ENCODE results near the gene AMELY. TPM values are rescaled to one million over a fixed set of nuclear protein-coding genes. Genes with fewer than 3 reads are reported as not detected.

AMELY gene, protein sequence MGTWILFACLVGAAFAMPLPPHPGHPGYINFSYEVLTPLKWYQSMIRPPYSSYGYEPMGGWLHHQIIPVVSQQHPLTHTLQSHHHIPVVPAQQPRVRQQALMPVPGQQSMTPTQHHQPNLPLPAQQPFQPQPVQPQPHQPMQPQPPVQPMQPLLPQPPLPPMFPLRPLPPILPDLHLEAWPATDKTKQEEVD
- not detected for total RNA-seq
- long read RNA-seq = 0 reads

DNA sequence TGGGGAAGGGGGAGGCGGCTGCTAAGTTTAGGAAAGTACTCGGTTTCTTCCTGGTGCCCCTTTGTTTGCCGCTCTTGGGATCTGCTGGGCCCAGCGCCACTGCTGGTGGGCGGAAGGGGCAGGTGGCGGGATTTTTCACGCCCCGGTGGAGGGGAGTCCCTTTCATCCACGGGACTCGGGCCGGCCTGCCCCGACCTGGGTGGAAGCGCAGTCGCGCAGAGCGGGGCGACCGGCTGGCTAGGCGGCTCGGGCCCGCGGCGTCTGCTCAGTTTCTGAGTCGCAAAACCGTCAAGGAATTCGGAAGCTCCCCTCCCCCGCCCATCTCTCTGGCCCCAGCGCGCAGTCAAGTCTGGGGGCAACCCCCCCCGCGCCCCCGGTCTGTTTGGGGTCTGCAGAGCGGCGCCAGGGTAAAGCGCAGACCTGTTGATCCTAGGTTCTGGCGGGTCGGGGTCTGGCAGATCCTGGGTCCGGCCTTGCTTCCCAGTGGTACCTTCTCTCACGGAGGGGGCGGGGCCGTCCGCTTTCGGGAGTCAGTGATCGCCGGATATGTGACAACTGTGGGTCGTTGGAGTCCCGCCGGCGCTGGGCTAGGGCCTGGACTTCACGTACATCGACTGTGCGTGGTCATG is at the start of gene AMELY:
Gene AMELY, minus strand, starts transcription at position 500 of the 629 bp plus-strand sequence. CDS start 39,144 bp downstream, outside the sequence.
- H3K27me3 ChIP-seq (ENCODE audit: low read depth) = peaks cover 55% of the 10 kb centered on the region
- no peaks in the 10 kb centered on the region for H3K4me1 ChIP-seq
- no peaks in the 10 kb centered on the region for H3K9me3 ChIP-seq (replicated peaks)
- H3K36me3 ChIP-seq = no peaks in the 10 kb centered on the region
- H3K27ac ChIP-seq (replicated peaks) = no peak within 1 kb of the TSS
- intact Hi-C loops (cut with micrococcal nuclease) = no loop called here
- TF ChIP-seq, protein P1, sequence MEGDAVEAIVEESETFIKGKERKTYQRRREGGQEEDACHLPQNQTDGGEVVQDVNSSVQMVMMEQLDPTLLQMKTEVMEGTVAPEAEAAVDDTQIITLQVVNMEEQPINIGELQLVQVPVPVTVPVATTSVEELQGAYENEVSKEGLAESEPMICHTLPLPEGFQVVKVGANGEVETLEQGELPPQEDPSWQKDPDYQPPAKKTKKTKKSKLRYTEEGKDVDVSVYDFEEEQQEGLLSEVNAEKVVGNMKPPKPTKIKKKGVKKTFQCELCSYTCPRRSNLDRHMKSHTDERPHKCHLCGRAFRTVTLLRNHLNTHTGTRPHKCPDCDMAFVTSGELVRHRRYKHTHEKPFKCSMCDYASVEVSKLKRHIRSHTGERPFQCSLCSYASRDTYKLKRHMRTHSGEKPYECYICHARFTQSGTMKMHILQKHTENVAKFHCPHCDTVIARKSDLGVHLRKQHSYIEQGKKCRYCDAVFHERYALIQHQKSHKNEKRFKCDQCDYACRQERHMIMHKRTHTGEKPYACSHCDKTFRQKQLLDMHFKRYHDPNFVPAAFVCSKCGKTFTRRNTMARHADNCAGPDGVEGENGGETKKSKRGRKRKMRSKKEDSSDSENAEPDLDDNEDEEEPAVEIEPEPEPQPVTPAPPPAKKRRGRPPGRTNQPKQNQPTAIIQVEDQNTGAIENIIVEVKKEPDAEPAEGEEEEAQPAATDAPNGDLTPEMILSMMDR (IDR thresholded peaks at IDR 0.05; ENCODE audit: borderline replicate concordance) = no peak
- peak within 1 kb of the TSS; percentile 57 for H3K4me3 ChIP-seq
- DNase-seq = no peak

DNA sequence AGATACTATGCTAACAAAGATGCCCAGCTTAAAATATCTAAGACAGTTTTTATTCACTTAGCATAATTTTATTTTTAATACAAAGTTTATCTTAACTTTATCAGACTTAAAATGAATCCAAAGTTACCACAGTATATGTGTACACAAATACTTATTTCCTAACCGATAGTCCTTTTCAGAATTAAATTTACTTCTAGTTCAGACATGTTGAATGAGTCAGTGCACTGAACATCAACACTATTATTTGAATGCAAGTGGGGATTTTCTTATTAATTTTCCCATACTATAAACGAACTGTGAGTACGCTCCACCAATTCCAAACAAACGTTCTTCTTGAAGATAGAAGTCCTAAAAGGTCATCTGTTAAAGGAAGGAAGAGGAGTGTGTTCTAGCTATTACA is 38.4 kb upstream of the AMELY start:
- Histone ChIP-seq H3K27me3 (ENCODE audit: low read depth) (no peaks in the 10 kb centered on the region), H3K27ac (replicated peaks) (no peak overlapping the region), H3K4me1 (no peaks in the 10 kb centered on the region), H3K9me3 (replicated peaks) (no peaks in the 10 kb centered on the region), H3K4me3 (no peak overlapping the region), H3K36me3 (no peaks in the 10 kb centered on the region)
- DNase-seq = no peak
- TF ChIP-seq, protein P1 (IDR thresholded peaks at IDR 0.05; ENCODE audit: borderline replicate concordance) = no peak
- intact Hi-C loops (cut with micrococcal nuclease) = no loop called here

DNA sequence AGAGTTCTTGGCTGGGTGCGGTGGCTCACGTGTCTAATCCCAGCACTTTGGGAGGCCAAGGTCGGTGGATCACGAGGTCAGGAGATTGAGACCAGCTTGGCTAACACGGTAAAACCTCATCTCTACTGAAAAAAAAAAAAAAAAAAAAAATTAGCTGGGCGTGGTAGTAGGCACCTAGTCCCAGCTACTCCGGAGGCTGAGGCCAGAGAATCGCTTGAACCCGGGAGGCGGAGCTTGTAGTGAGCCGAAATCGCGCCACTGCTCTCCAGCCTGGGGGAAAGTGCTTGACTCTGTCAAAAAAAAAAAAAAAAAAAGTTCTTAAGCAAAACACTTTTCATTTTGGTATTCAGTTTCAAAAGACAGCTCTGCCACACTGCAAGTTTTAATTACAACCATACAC is 36.8 kb upstream of the AMELY start:
- DNase-seq = no peak
- Histone ChIP-seq H3K4me3 (no peak overlapping the region), H3K4me1 (no peaks in the 10 kb centered on the region), H3K27ac (replicated peaks) (no peak overlapping the region), H3K36me3 (no peaks in the 10 kb centered on the region), H3K27me3 (ENCODE audit: low read depth) (no peaks in the 10 kb centered on the region), H3K9me3 (replicated peaks) (no peaks in the 10 kb centered on the region)
- TF ChIP-seq, protein P1 (IDR thresholded peaks at IDR 0.05; ENCODE audit: borderline replicate concordance) = no peak
- intact Hi-C loops (cut with micrococcal nuclease) = no loop called here

DNA sequence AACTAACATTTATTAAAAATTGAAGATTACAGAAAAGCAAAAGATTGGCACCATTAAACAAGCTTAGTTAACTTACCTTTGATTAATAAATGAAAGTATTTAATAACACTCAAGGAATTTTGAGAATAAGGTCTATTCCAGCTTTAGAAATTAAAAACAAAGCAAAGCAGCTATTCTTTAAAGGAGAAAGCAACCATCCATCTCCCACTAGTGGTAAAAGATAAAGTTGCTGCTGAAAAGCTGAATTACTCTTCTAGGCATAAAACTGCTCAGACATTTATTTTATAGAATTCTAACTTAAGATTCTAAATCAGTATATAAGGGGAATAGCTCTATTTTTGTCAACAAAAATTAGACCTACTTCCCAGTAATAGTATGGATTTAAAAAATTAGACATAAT is 36.1 kb upstream of the AMELY start:
- Histone ChIP-seq H3K4me1 (no peaks in the 10 kb centered on the region), H3K9me3 (replicated peaks) (no peaks in the 10 kb centered on the region), H3K27ac (replicated peaks) (no peak overlapping the region), H3K4me3 (no peak overlapping the region), H3K36me3 (no peaks in the 10 kb centered on the region), H3K27me3 (ENCODE audit: low read depth) (no peaks in the 10 kb centered on the region)
- DNase-seq = no peak
- TF ChIP-seq, protein P1 (IDR thresholded peaks at IDR 0.05; ENCODE audit: borderline replicate concordance) = no peak
- intact Hi-C loops (cut with micrococcal nuclease) = no loop called here

DNA sequence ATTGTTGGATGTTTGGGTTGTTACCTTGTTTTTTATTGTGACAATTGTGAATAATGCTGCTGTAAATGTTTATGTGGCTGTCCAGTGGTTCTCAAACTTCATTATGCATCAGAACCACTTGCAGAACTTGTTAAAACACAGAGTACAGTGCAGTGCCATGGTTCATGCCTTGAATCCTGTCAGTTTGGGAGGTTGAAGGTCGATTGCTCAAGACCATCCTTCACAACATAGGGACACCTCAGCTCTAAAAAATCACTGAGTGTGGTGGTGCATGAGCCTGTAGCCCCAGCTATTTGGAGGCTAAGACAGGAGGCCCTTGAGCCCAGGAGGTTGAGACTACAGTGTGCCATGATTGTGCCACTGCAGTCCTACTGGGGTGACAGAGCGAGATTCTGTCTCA is 23.9 kb upstream of the AMELY start:
- Histone ChIP-seq H3K4me1 (no peaks in the 10 kb centered on the region), H3K9me3 (replicated peaks) (no peaks in the 10 kb centered on the region), H3K27me3 (ENCODE audit: low read depth) (no peaks in the 10 kb centered on the region), H3K4me3 (no peak overlapping the region), H3K27ac (replicated peaks) (no peak overlapping the region), H3K36me3 (no peaks in the 10 kb centered on the region)
- intact Hi-C loops (cut with micrococcal nuclease) = no loop called here
- TF ChIP-seq, protein P1 (IDR thresholded peaks at IDR 0.05; ENCODE audit: borderline replicate concordance) = no peak
- no peak for DNase-seq
